COR-L47 (cell line): Measurements from ENCODE around the gene OR1L8.

ENCODE experiments used
- DNase-seq: peaks from one replicate; lab custom pipeline; 2025; lab: John Stamatoyannopoulos, UW

The OR1L8 gene

GRCh38 chr9:122518226-122518625 is 65.0 kb downstream of the OR1L8 start:
- DNase-seq = no peak
